ENCODE results near the gene PARP3.
"Not testable (repeated sequence)": the region's sequence is repeated elsewhere in the genome, so short reads cannot be mapped to it uniquely, and the experiment has no call there.

DNA sequence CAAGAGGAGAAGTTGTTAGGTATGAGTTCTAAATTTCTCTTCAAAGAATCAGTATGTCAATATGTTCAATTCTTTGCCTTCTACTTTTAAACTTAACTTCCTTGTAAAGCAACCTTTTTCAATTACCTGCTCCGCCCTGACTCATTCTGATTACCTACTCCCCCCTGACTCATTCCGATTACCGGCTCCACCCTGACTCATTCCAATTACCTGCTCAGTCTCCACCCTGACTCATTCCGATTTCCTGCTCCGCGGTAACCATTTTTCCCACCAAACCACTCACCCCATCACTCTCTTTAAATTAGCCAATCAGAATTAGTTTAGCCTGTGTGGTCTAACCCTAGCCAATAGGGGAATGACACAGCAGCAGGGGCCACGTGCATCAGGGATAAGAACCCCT is 39.8 kb upstream of the PARP3 start:
- TF ChIP-seq EP300, POLR2A (IDR thresholded peaks at IDR 0.05): not testable (repeated sequence)
- TF ChIP-seq, protein P1, sequence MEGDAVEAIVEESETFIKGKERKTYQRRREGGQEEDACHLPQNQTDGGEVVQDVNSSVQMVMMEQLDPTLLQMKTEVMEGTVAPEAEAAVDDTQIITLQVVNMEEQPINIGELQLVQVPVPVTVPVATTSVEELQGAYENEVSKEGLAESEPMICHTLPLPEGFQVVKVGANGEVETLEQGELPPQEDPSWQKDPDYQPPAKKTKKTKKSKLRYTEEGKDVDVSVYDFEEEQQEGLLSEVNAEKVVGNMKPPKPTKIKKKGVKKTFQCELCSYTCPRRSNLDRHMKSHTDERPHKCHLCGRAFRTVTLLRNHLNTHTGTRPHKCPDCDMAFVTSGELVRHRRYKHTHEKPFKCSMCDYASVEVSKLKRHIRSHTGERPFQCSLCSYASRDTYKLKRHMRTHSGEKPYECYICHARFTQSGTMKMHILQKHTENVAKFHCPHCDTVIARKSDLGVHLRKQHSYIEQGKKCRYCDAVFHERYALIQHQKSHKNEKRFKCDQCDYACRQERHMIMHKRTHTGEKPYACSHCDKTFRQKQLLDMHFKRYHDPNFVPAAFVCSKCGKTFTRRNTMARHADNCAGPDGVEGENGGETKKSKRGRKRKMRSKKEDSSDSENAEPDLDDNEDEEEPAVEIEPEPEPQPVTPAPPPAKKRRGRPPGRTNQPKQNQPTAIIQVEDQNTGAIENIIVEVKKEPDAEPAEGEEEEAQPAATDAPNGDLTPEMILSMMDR (IDR thresholded peaks at IDR 0.05): not testable (repeated sequence)

All from gastroesophageal sphincter (tissue), 3 donors.